Gastrocnemius medialis (tissue), 4 donors: Measurements from ENCODE around the gene MRPL40. TPM values are rescaled to one million over a fixed set of nuclear protein-coding genes. Genes with fewer than 3 reads are reported as not detected.
A peak's percentile ranks its signal among the peaks of the same experiment; 100 is the strongest.

ENCODE experiments used
- ATAC-seq, 2 donors: fragments of 150-250 bp; one replicate each; pipeline ENCODE4 v1.9.1; 2016
- DNase-seq, 2 donors: peaks; one replicate each; pipeline ENCODE4 v3.0.0-alpha.2; 2019
- H3K27ac ChIP-seq, 4 donors: fragments of 200-600 bp; sonication (generic); 1 replicate in 1 of 4; 2 replicates in 3 of 4; pipeline ENCODE4 v1.5.1; 2016 to 2018; ENCODE audit warnings: mild to moderate bottlenecking in 2 of 4, moderate library complexity in 1 of 4
- H3K27me3 ChIP-seq, 3 donors: fragments of 200-600 bp; sonication (generic) in 2 of 3; 1 replicate in 1 of 3; 2 replicates in 2 of 3; pipeline versions ENCODE4 v1.5.1 to v1.6.0; 2016 to 2019; ENCODE audit warnings: mild to moderate bottlenecking in 1 of 3, moderate library complexity in 1 of 3
- H3K36me3 ChIP-seq, 2 donors: fragments of 200-600 bp; sonication (generic) in 1 of 2; one replicate each; pipeline ENCODE4 v1.5.1; 2017 to 2018
- H3K4me1 ChIP-seq, 2 donors: fragments of 200-600 bp; sonication (generic) in 1 of 2; one replicate each; pipeline ENCODE4 v1.5.1; 2016 to 2017; ENCODE audit warnings: mild to moderate bottlenecking in 2 of 2
- H3K4me3 ChIP-seq, 4 donors: fragments of 200-600 bp; sonication (generic) in 3 of 4; 1 replicate in 1 of 4; 2 replicates in 3 of 4; pipeline ENCODE4 v1.5.1; 2016 to 2019; ENCODE audit warnings: mild to moderate bottlenecking in 2 of 4
- H3K9me3 ChIP-seq, 3 donors: fragments of 200-600 bp; sonication (generic) in 2 of 3; 1 replicate in 1 of 3; 2 replicates in 2 of 3; pipeline ENCODE4 v1.5.1; 2016 to 2019
- POLR2A ChIP-seq, 2 donors: fragments of 450-650 bp; IDR thresholded peaks; one replicate each; pipeline ENCODE4 v1.6.1; 2017; ENCODE audit warnings: antibody characterized with exemption in 2 of 2, mild to moderate bottlenecking in 2 of 2, moderate library complexity in 2 of 2
- in situ Hi-C, 4 donors: fragments of 200-750 bp; cut with MboI; loops; one replicate each; pipeline versions ENCODE4 v1.15.0 to v1.8.0; 2017; ENCODE audit warnings: low sequenced_read_pairs in 4 of 4
- intact Hi-C: fragments of 100-400 bp; cut with DNase I; formaldehyde crosslinking; loops from one replicate; pipeline ENCODE4 v1.15.1; 2023; ENCODE audit warnings: low total_unique reads
- total RNA-seq, 4 donors: library from RNA; depleted of rRNA; stranded (reverse); fragments of >200 nt; gene quantifications; one replicate each; pipeline versions ENCODE4 v1.1.0 to v1.2.3, GENCODE V29; 2016
- TF ChIP-seq, protein P1 (sequence below), 5 experiments: fragments of 450-650 bp in 3 of 5; fragments of 200-600 bp in 2 of 5; sonication (generic) in 2 of 5; IDR thresholded peaks in 4 of 5; conservative IDR thresholded peaks in 1 of 5; 1 replicate in 4 of 5; 2 replicates in 1 of 5; pipeline ENCODE4 v1.5.1; 2016 to 2019; ENCODE audit warnings: antibody characterized with exemption in 5 of 5, mild to moderate bottlenecking in 3 of 5, moderate library complexity in 3 of 5

Gene MRPL40
- total RNA-seq, 4 donors from 2014 or later, result 53.8 to 75.1 (median 61.5) TPM

DNA sequence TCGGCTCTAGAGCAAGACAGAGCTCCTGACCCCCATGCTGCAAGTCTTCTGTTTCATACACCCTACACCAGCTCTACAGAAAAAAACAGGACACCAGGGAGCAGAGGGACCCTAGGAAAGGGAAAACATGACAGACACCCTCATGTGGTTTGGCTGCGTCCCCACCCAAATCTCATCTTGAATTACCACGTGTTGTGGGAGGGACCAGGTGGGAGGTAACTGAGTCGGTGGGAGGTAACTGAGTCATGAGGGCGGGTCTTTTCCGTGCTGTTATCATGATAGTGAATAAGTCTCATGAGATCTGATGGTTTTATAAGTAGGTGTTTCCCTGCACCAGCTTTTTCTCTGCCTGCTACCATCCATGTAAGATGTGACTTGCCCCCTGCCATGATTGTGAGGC, 21.8 kb downstream of the MRPL40 start:
- Histone ChIP-seq H3K9me3 (no peaks in the 10 kb centered on the region), H3K4me1 (peaks cover 0 to 3% of the 10 kb centered on the region in 2 donors), H3K4me3 (no peak overlapping the region), H3K27me3 (no peaks in the 10 kb centered on the region), H3K36me3 (peaks cover 0 to 90% of the 10 kb centered on the region in 2 donors), H3K27ac (no peak overlapping the region)
- TF ChIP-seq, protein P1, sequence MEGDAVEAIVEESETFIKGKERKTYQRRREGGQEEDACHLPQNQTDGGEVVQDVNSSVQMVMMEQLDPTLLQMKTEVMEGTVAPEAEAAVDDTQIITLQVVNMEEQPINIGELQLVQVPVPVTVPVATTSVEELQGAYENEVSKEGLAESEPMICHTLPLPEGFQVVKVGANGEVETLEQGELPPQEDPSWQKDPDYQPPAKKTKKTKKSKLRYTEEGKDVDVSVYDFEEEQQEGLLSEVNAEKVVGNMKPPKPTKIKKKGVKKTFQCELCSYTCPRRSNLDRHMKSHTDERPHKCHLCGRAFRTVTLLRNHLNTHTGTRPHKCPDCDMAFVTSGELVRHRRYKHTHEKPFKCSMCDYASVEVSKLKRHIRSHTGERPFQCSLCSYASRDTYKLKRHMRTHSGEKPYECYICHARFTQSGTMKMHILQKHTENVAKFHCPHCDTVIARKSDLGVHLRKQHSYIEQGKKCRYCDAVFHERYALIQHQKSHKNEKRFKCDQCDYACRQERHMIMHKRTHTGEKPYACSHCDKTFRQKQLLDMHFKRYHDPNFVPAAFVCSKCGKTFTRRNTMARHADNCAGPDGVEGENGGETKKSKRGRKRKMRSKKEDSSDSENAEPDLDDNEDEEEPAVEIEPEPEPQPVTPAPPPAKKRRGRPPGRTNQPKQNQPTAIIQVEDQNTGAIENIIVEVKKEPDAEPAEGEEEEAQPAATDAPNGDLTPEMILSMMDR (IDR thresholded peaks at IDR 0.05 in 4 of 5, conservative IDR thresholded peaks at IDR 0.05 in 1 of 5), result no peak
- TF ChIP-seq POLR2A (IDR thresholded peaks at IDR 0.05), result no peak
- in situ Hi-C loops (loop anchor here in 1 of 4 donors (25.0 kb wide), 1 partner anchor 267 kb away; the partner anchor contains the start of gene SLC25A1), intact Hi-C loops (no loop called here)
- ATAC-seq (no peak), DNase-seq (no peak)

DNA sequence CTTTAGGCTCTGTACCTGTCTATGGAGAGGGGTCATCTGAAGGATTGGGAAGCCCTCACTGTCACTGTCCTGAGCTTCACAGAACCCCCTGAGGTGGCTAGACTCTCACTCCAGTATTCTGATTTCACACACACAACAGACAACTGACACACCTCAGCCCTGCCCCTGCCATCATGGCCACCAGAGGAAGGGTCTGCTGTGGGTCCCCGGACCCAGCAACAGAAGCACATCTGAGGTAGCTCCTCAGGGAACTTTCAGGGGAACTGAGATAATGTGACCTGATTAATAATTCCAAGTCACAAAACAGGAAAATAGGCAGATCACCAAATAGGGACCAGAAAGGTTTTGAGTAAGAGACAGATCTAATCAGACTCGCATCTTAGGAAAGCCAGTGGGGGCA, 22.7 kb downstream of the MRPL40 start:
- H3K27ac ChIP-seq, result peak overlapping the region in 3 of 4 donors; percentile 27 to 43 (median 37)
- H3K9me3 ChIP-seq, result no peaks in the 10 kb centered on the region
- ATAC-seq (no peak), DNase-seq (no peak)
- intact Hi-C loops (no loop called here), in situ Hi-C loops (loop anchor here in 1 of 4 donors (25.0 kb wide), 1 partner anchor 268 kb away; the partner anchor contains the start of gene SLC25A1)
- no peaks in the 10 kb centered on the region for H3K27me3 ChIP-seq
- H3K4me1 ChIP-seq, result no peaks in the 10 kb centered on the region
- peaks cover 0 to 90% of the 10 kb centered on the region in 2 donors for H3K36me3 ChIP-seq
- TF ChIP-seq POLR2A (IDR thresholded peaks at IDR 0.05), result no peak
- TF ChIP-seq, protein P1 (IDR thresholded peaks at IDR 0.05 in 4 of 5, conservative IDR thresholded peaks at IDR 0.05 in 1 of 5), result no peak
- no peak overlapping the region for H3K4me3 ChIP-seq

DNA sequence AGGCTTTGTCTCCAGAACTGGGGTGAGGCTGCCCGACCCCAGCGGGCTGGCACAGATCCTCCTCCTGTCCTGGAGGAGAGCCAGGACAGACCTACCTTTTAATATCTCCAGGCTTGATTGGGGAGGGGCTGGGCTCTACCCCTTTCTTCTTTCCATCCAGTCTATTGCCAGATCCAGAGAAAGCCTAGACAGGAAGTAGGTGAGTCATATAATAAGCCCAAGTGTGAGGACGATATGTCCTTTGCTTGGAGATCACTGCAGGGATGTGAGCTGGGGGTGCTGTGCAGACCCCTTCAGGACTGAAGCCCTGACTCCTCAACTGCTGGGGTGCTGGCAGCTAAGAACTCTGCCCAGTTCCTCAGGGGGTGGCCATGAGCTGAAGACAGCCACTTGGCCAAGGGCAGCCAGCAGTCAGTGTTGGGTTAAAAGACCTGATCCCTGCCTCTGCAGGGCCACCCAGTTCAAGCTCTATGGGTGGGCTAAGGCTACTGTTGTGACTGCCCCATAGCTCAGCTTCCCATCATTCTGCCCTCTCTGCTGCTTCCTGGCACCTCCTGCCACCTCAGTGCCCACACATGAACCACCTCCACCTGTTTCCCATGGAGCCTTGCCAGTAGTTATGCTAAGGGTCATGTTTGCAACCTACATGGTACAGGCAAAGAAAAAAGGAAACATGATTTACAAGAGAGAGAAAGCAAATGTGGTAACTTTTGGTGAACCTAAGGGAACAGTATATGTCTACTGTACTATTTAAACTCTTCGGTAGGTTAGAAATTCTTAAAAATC, 23.4 kb downstream of the MRPL40 start:
- no peak for ATAC-seq

DNA sequence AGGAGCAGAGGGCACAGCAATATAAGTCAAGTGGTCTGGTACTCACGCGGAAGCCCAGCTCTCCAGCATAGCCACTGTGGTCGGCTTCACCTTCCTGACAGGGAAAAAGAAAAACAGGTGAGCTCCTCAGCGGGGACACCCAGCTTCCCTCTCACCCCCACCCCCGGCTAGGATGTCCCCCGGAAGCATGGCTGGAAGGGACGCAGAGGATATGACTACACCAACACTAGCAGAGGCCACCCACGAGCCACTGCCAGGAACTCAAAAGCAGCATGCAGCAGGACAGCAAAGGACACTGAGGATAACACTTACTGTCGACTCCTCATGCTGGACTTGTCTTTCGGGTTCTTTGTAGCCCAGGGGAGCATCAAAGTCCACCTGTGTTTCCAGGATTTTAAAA, 24.2 kb downstream of the MRPL40 start:
- Histone ChIP-seq H3K4me3 (no peak overlapping the region), H3K36me3 (peaks cover 0 to 95% of the 10 kb centered on the region in 2 donors), H3K27me3 (no peaks in the 10 kb centered on the region), H3K9me3 (no peaks in the 10 kb centered on the region), H3K27ac (no peak overlapping the region), H3K4me1 (no peaks in the 10 kb centered on the region)
- no peak for TF ChIP-seq POLR2A (IDR thresholded peaks at IDR 0.05)
- TF ChIP-seq, protein P1 (IDR thresholded peaks at IDR 0.05 in 4 of 5, conservative IDR thresholded peaks at IDR 0.05 in 1 of 5), result no peak
- ATAC-seq (no peak), DNase-seq (no peak)
- in situ Hi-C loops, result loop anchor here in 1 of 4 donors (25.0 kb wide), 1 partner anchor 269 kb away; the partner anchor contains the start of gene SLC25A1
- intact Hi-C loops, result no loop called here

More for the DNA sequence above, 23.4 kb downstream of the MRPL40 start:
- Histone ChIP-seq H3K36me3 (peaks cover 0 to 91% of the 10 kb centered on the region in 2 donors), H3K4me3 (no peak overlapping the region), H3K9me3 (no peaks in the 10 kb centered on the region), H3K27ac (peak overlapping the region in 3 of 4 donors; percentile 27 to 43 (median 37)), H3K27me3 (no peaks in the 10 kb centered on the region), H3K4me1 (no peaks in the 10 kb centered on the region)
- intact Hi-C loops (no loop called here), in situ Hi-C loops (loop anchor here in 1 of 4 donors (25.0 kb wide), 1 partner anchor 268 kb away; the partner anchor contains the start of gene SLC25A1)
- no peak for DNase-seq
- TF ChIP-seq, protein P1 (IDR thresholded peaks at IDR 0.05 in 4 of 5, conservative IDR thresholded peaks at IDR 0.05 in 1 of 5), result no peak
- no peak for TF ChIP-seq POLR2A (IDR thresholded peaks at IDR 0.05)
